ENCODE measurements around the gene DYSF.

Gene DYSF

GRCh38 chr2:71605173-71605641 lies 151.8 kb downstream of the DYSF start:
- peak; percentile 20 for DNase-seq

- DNase-seq = peak; percentile 22
Measured at GRCh38 chr2:71605781-71606241, 152.4 kb downstream of the DYSF start.

- peak; percentile 8 for DNase-seq
Measured at GRCh38 chr2:71606244-71606643, 152.9 kb downstream of the DYSF start.

GRCh38 chr2:71607151-71607889 lies 154.0 kb downstream of the DYSF start:
- peak; percentile 17 for DNase-seq

- peak; percentile 10 for DNase-seq
Measured at GRCh38 chr2:71608034-71608433, 154.7 kb downstream of the DYSF start.

- peak; percentile 10 for DNase-seq
Measured at GRCh38 chr2:71608441-71608840, 155.1 kb downstream of the DYSF start.

GRCh38 chr2:71609029-71609428 lies 155.7 kb downstream of the DYSF start:
- DNase-seq = peak; percentile 13

GRCh38 chr2:71609441-71609840 lies 156.1 kb downstream of the DYSF start:
- DNase-seq = peak; percentile 8

- DNase-seq = peak; percentile 14
Measured at GRCh38 chr2:71609958-71610357, 156.6 kb downstream of the DYSF start.

- DNase-seq = peak; percentile 12
Measured at GRCh38 chr2:71610671-71611070, 157.3 kb downstream of the DYSF start.

- DNase-seq = peak; percentile 19
Measured at GRCh38 chr2:71611247-71611646, 157.9 kb downstream of the DYSF start.

- peak; percentile 49 for DNase-seq
Measured at GRCh38 chr2:71611781-71612527, 158.6 kb downstream of the DYSF start.

- DNase-seq = peak; percentile 18
Measured at GRCh38 chr2:71612581-71613402, 159.4 kb downstream of the DYSF start.

GRCh38 chr2:71613403-71613952 lies 160.1 kb downstream of the DYSF start:
- peak; percentile 12 for DNase-seq

GRCh38 chr2:71613953-71614925 lies 160.9 kb downstream of the DYSF start:
- DNase-seq = peak; percentile 14

GRCh38 chr2:71614976-71615766 lies 161.8 kb downstream of the DYSF start:
- DNase-seq = peak; percentile 89

GRCh38 chr2:71615767-71616730 lies 162.7 kb downstream of the DYSF start:
- DNase-seq = peak; percentile 20

GRCh38 chr2:71617266-71617665 lies 163.9 kb downstream of the DYSF start:
- peak; percentile 7 for DNase-seq
